ENCODE results near the gene GALNT7.

Gene GALNT7

DNA sequence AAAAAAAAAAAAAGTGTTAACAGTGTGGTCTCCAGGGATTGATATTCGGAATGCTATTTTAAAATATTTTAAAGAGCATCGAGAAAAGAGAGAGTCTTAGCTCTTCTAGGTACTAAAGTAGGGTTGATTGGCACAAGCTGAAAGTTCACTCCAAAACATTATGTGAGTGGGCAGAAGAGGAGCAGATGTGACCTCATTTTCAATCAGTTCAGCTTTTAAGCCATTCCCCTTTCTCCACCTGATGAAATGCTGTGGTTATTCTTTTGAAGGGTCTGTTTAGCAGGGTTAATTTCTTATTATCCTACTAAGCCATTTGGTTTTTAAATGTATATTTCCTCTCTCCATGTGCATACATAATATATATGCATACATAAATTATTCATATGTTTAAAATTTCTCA lies 69.2 kb downstream of the GALNT7 start:
- DNase-seq = no peak

DNA sequence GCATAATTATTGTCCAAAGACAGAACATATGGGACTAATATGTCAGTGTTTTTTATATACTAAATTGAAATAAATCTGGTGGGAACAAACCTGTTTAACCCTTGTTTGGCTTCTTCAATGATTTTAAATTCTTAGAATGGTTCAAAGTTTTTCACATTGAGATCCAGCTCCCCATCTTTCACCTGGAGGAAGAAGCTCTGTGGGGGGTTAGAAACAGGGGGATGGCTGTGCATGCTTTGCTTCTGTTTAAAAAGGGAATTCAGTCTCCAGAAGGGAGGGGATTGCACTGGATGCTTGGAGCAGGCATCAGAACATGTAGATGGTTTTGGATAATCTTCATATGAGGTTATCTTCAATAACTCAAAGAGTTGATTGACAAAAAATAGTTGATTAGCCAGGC lies 72.1 kb downstream of the GALNT7 start:
- no peak for DNase-seq

DNA sequence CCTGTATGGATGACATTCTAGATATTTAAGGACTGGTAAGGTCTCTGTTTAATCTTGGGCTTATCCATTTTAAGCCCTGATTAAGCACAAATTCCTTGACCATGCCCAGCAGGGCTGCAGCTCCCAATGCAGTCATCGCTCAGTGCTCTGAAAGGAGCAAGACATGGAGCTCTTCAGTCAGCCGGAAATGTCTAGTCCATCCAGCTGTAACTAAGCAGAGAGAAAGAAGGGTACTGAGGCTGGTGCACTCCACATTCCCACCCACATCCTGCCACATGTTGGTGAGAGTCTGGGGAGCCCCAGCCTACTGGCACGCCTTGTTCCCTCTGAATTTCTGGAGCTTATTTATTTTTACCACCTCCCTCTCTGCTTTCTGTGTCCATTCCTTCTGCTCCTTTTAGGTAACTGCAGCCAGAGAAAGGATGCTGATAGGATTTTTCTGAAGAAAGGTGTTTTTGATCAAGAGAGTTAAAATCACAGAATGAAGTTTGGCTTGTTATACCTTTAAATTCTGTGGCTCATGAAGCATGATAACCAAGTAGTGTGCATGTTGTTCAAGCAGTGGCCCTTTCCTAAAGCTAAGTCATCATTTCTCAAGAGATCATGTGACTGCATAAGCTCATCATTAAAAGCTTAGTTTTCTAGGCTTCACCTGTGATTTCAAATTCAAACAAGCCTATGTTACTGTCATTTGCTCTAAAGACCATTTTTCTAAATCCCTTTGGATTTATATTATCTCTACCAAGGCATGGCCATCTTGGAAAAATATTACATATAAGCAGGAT lies 74.0 kb downstream of the GALNT7 start:
- no peak for DNase-seq

DNA sequence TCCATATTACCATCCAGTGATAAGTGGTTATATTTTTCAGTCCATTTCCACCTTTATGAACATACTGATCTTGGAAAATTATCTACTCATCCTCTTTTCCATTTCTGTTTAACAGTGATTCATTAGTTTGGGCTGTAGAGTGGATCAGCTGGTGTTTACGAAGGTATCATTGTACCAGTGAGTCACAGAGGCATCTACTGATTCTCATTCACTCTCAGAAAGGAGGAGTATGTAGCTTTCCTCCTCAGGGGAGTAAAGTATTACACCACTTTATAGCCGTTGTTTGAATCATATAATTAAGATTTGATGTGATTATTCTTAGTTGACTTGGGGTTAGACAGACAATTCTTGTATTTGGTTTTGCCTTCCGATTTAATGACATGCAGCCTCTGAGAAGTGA lies 74.7 kb downstream of the GALNT7 start:
- DNase-seq = no peak

DNA sequence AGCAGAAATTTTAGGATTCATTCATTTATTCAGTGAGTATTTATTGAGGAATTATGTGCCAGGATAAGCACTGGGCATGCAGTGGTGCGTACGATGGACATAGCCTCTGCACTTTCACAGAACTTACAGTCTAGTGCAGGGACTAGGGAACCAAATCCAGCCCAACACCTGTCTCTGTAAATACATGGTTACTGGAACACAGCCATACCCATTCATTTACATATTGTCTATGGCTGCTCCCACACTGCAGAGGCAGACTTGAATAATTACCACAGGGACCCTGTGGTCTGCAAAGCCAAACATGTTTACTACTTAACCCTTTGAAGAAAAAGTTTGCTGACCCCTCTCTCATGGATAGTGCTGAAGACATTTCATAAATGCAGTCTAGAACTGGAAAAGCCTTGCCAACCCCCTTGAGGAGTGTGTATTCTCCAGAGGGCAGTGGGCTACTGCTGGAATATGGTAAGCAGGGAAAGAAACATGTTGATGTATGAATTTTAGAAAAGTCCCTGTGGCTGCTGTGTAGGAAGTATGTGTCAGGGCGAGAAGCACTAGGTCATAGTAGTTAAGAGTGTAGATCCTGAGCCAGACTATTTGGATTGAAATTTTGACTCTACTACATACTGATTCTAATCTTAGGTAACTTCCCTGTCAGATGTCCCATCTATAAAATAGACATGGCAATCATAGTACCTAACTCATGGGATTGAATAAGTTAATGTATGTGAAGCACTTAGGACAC lies 75.5 kb downstream of the GALNT7 start:
- DNase-seq = no peak

DNA sequence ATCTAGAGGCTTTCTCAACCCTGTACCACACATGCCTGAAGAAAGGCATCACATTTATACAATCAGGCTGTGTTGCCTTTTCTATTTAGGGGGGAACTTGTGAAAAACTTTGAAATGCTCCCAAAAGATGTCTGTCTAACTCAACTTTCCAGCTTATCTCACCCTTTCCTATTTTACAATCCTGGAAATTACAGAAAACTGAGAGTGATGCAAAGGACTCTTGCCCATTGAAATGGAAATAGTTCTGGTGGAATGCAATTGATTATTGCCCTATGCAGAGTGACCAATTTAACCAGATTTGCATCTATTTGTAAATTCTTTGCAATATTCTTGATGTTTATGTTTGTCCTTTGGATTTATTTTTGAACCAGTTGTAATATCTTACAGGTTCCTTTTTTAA lies 77.3 kb downstream of the GALNT7 start:
- DNase-seq = no peak

DNA sequence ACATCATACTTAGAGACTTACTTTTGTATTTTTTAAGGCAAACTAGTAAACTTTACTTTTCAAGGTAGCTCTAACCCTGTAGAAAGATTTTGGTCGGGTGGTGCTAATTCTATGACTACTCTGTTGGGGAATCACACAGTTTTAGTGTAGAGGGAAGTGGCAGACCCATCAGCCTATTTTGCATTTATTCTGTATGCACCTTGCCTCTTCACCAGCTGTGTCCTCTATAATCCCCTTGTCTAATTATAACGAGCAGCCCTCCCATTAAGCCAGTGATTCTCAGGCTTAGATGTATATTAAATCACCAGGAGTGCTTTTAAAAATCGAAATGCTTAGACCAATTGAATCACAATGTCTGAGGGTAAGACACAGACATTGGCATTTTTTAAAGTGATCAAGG lies 78.1 kb downstream of the GALNT7 start:
- DNase-seq = no peak

DNA sequence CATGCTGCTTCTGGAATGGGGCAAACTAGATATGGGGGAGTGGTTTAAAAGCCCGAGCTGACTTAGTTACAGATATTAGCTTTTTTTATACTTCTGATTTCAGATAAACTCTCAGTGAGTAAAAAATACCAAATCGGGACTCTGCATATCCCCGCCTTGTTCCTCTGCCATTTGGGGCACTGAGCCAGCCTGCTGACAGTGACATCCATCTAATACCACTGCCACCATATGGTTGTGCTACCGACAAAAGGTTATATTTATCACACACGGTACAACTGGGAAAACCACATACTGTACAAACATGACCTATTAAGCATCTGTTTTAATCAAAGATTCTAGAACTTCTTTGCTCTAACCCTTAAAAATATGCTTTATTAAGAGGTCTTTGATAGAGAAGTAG lies 78.7 kb downstream of the GALNT7 start:
- DNase-seq = no peak

DNA sequence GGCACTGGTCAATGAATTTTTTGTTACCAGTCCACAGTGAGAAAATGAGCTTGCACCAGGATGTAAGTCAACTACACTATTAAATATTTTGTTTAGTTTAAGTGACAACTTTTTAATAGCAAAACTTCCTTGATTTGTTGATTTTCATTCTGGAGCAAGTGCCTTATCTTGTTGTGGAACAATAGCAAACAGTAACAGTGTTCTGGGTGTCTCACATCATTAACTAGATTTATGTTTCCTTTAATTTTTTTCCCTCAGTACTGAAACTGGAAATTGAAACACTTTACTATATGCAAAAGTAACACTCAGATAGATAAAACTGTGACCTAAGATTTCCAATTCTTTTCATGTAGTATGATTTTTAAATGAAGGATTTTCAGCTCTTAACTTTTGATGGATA lies 80.1 kb downstream of the GALNT7 start:
- no peak for DNase-seq

DNA sequence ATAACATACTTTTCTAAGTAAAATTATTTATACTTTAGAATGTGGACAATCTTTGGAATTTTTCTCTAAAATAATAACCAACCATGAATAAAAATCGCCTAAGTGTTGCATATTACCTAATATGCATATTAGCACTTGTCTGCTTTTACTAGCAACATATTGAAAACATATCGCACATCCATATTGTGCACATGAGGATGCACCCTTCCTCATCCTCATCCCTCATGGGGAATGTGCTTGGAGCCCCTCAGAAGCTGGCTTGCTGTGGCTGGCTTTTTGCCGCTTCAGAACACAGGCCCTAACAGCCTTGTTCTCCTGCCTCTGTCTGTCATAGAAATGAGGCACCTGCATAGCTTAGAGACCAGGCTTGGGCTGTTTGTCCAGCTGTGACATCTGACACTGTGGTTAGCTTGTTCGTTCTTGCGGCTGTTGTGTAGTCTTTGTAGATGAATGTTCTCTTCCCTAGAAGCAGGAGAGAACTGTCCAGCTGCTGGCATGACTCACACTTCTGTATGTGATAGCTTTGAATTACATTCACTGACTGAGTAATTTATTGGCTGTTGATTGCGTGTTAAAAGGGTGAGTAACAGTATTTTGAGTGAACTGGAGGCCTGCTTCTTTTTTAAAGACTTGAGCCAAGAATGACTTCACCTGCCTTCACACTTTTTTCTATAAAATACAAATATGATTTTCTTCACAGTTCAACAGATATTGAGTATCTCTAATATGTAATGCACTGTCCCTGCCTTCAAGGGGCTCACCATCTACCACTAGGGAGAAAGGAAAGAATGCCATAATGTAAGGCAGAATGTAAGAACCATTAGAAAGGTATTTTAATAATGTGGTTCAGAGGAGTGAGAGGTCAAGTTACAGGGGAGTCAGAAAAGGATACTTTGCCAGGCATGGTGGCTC lies 83.7 kb downstream of the GALNT7 start:
- DNase-seq = no peak

DNA sequence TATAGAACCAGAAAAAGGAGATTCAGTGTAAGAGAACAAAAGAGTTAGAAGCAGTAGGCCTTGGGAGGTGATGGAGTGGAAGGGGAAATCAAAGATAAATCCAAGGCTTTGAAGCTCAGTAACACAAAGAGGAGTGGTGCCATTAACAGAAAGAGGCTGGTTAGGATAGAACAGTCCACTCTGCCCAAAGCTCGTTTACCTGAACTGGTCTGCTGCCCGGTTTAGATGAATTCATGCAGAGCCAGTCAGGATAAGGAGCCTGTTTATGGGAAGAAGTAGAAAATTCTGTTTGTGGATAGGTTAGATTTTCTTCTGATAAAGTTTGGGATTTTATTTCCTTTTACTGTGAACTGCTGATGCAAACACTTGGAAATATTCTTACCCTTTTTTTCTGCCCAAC lies 85.0 kb downstream of the GALNT7 start:
- DNase-seq = no peak

DNA sequence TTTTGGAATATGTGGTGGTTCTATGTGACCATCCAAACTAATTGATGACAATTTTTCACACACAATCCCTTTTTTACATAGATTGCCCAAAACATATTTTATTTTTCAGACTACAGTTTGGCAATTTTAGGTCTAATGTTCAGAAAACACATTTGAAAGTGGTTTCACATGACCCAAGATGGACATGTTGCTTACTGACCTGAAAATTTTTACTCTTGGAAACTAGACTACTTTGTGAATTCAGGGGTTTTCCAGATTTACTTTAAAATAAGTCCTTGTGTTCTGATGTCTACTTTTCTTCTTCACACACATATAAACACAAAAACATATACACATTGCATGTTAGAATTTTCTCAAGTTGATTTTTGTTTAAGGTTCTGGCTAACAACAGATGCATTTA lies 86.0 kb downstream of the GALNT7 start:
- DNase-seq = no peak

DNA sequence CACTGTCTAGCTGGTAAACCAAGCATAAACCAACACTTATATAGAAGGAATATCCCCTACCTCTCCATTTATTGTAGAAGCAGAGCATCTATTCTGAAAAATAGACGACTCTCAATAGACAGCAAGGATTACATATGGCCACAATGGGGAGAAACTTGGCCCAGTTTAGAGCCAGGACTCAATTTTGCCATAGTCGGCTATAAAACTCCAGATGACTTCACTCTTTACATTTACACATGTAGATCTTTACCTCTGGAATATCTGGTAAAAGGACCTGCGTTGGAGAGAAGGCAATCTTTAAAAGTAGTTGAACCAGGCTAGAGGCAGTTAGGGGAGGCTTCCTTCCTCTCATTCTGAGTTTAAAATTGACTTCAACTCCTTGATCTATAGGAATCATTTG lies 88.2 kb downstream of the GALNT7 start:
- DNase-seq = no peak

DNA sequence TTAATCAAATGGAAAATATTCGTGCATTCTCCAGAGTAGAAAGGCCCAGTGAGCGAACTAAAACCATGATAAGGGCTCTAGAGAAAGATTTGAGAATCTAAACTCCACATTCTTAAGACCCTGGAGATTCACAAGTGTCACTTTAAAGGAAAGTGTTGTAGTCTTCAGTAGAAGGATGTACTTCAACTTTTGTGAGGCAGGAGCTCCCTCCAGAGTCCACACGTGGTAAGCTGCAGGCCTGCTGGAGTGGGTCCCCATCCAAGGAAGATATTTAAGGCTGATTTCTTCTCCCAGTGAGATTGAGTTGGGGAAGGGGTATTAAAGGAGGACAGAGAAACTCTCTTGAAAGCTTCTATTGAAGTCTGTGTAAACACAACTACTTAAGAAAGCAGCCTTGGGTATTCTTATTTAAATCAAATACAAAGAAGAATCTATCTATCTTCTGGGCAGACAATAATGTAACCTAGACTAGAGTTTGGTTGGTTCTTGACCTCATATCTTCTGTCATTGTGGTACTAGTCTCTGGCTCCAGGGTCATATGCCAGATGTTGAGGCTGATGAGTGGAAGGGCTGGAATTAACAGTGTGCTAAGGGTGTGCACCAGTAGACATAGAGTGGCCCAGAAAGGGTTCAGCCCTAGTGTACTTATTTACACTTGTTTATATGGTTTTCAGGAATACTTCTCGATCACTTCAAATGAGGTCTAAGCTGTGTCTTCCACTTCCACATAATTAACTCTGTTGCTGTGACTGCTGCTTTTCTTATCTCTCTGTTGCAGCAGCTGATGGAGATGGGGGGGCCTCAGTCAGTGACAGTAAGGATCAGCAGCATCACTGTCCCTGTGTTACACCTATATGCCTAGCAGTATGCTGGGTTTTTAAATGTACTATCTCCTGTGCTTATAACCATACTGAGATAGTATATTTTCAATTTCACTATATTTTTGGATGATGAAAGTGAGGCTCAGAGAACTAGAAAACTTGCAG lies 89.4 kb downstream of the GALNT7 start:
- peak; percentile 28 for DNase-seq

DNA sequence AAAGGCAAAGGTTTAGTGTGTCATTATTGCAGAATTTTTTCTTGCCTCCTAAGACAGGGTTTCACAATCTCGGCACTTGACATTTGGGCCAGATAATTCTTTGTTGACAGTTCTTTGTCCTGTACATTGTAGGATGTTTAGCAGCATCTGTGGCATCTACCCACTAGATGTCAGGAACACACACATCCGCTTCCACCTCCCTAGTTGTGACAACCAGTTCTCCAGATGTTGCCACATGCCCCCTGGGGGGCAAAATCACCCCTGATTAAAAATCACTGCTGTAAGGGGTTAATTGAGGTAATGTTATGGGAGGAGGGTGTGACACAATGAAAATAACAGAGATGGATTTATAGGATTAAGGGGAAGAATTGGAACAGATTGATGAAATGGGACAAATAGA lies 90.3 kb downstream of the GALNT7 start:
- DNase-seq = no peak

DNA sequence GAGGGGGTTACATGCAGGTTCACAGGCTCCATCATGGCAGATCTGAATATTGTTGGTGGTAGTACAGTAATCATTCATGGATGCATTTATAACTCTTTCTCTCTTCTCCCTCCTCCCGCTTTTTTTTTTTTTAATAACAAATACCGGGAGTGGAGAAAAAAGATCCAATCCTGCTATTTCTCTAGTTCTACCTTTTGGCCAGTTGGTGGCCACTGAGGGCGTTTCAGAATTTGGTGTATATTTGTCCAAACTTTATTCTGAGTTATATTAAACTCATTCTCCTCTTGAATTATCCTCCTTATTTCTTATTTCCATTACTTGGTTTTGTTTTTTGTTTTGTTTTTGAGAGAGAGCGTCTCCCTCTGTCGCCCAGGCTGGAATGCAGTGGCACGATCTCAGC lies 90.7 kb downstream of the GALNT7 start:
- no peak for DNase-seq

DNA sequence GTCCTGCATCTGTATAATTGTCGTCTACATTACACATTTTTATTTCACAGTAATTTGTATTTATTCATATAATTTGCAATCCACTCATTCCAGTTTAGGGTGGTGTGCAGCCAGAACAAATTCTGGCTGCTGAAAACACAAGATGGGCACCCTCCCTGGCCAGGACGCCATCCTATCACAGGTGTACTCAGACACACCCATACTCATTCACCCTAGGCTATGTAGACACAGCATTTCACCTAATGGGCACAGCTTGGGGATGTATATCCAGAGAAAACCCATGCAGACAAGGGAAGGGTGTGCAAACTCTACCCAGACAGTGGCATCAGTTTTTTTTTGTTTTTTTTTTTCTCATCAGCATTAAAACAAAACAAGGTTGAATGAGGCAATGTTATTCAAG lies 92.4 kb downstream of the GALNT7 start:
- no peak for DNase-seq

DNA sequence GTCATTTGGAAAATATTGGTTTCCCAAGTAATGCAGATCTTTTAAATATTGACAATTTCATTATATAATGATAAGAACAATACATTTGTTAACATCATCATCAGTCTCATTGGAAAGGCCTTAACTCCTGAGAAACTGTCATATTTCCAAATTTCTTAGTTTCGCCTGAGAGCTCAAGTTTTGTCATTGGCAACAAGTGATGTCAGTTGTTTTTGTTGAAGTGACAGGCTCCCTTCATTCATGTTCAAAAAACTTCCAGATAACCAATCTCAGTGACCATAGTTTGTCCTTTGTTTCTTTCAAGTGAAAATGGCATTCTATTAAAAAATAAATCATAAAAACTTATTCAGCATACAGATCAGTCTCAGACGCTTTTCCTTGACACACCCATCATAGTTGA lies 93.8 kb downstream of the GALNT7 start:
- no peak for DNase-seq

DNA sequence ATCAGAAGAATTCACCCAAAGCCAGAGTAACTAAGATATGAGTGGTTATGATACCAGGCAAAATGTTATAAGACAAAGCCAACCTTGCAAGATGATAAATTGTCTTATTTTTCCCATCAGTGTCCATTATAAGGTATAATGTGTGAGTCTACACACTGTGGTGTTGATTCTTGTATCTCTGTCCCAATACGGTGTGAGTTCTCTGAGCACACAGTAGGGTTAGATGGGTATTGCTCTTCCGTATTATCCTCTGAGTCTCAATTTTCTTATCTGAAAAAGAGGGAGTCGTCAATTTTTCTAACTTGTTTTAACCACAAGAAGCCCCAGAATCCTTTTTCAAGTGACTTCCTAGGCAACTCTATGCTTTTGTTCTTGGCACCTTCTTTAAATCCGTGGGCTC lies 95.6 kb downstream of the GALNT7 start:
- DNase-seq = no peak

DNA sequence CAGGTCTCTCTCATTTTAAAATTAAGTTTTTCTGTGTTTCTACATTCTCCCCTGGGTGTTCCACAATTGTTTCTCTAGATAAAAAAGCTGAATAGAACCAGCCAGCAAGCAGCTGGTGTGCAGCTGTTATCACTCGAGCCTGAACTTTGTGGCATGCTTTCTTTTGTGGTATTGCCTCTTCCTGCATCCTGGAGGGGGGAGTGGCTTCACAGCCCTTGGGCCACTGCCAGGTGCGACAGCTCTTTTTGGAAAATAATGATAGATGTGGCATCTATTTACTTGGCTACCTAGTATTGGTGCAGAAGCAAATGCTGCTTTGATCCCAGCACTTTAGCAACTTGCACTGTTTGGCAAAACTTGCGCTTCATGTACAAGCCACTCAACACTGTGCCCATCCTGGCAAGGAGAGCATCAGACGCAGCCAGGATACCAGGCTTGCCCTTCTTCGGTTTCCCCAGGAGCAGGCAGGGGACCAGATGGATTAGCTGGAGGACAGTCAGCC lies 96.1 kb downstream of the GALNT7 start:
- DNase-seq = no peak

DNA sequence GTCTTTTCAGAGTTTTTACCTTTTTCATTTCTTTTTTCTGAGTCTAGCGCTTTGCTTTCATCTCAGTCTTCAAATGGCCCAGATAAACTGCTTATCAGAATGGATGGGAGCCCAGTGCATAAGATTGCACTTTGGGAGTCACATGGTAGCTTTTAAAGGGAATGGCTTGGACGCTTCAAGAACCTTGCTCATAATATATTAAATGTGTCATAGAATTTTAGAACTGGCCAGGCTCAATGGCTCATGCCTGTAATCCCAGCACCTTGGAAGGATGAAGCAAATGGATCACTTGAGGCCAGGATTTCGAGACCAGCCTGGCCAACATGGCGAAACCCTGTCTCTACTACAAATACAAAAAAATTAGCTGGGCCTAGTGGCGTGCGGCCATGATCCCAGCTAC lies 97.1 kb downstream of the GALNT7 start:
- DNase-seq = no peak

DNA sequence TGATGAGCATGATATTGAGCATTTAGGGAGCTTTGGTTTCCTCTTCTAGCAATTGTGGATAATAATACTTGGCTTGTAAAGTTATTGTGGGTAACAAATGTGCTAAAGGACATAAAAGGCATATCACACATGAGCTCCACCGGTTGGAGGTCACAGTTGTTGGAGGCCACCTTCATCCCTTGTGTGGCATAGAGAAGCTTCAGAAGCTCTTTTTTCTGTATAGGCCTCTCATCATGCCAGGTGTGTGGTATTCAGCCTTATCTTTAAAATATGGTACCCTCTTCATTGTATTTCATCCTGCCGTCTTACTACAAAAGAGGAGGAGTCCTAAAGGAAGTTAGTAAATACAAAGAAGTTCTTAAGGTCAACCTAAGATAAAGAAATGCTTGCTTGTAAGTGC lies 99.1 kb downstream of the GALNT7 start:
- no peak for DNase-seq
